Measurements from ENCODE around the gene GDPD4.

DNA sequence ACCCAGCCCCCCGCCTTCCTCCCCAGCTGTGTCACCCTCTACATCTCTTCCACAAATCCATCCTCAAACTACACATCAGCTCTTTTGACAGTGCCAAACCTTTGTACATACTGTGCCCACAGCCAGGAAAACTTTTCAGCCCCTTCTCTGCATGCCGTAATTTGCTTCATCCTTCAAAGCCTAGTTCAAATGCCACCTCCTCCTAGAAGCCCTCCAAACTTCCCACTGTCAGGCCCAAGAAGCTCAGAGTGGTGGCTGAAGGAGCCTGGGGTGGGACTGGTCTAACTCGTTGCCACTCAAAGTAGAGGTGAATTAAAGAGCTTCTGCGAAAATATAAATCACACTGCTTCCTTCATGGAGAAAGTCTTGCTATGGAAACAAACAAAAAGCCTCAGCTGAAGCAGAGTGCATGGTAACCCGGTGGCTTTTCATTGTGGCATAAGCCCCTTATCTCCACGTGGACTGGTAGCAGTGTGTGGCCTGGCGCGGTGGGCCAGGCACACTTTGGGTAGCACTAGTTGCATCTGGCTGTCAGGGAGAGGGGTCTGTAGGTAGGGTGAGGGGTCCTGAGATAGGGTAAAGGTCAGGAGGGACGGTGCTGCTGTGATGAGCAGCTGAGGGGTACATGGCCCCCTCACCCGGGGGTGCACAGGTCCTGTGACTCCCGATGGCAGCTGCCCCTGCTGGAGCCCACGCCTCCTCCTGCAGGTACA is 96.6 kb downstream of the GDPD4 start:
- no peak for TF ChIP-seq CTCF (IDR thresholded peaks at IDR 0.05; ENCODE audit: insufficient read depth, low read length, poor library complexity, severe bottlenecking)
- TF ChIP-seq EZH2phosphoT487 (conservative IDR thresholded peaks at IDR 0.05; ENCODE audit: low read length), result no peak

All from SU-DHL-6 (cell line).